H1 (cell line): ENCODE measurements around the gene BTBD3. TPM values are rescaled to one million over a fixed set of nuclear protein-coding genes. Genes with fewer than 3 reads are reported as not detected.

Source experiments
- CTCF ChIA-PET: fragments of 300-600 bp; sonication (Branson Sonifier 250); formaldehyde crosslinking; loops from one replicate; lab custom pipeline; 2021; ENCODE audit not compliant: partially characterized antibody; lab: Charles Lee
- POLR2A ChIA-PET: fragments of 300-600 bp; sonication (Branson Sonifier 250); formaldehyde crosslinking; loops from one replicate; lab custom pipeline; 2021; ENCODE audit warnings: inconsistent platforms; ENCODE audit not compliant: partially characterized antibody; lab: Charles Lee
- DNase-seq, 2 experiments: peaks; one replicate each; pipeline versions ENCODE4 v3.0.0 to v3.0.0-alpha.2; 2010 to 2022; ENCODE audit warnings: low spot score in 2 of 2, low read depth in 1 of 2, mixed read lengths in 1 of 2
- FAIRE-seq: peaks from 2 replicates; lab custom pipeline; 2011; peaks lifted over from hg19 to GRCh38; lab: Jason Lieb, UNC
- H2AFZ ChIP-seq: 2 replicates; pipeline ENCODE4 v1.8.1; 2012; ENCODE audit warnings: low read length, inconsistent platforms
- H2AK5ac ChIP-seq: 2 replicates; pipeline ENCODE4 v1.6.1; 2013; ENCODE audit warnings: low read depth, low read length
- H2BK120ac ChIP-seq: replicated peaks from 2 replicates; pipeline ENCODE3; 2013; ENCODE audit warnings: low read depth, low read length, inconsistent platforms
- H2BK12ac ChIP-seq: 2 replicates; pipeline ENCODE4 v1.6.1; 2013; ENCODE audit warnings: low read depth, low read length
- H2BK15ac ChIP-seq: 2 replicates; pipeline ENCODE4 v1.6.1; 2013; ENCODE audit warnings: low read length
- H2BK20ac ChIP-seq: 2 replicates; pipeline ENCODE4 v1.6.1; 2013; ENCODE audit warnings: low read length
- H2BK5ac ChIP-seq: 2 replicates; pipeline ENCODE4 v1.6.1; 2013; ENCODE audit warnings: low read depth, low read length
- H3K14ac ChIP-seq: 2 replicates; pipeline ENCODE4 v1.6.1; 2013; ENCODE audit warnings: inconsistent platforms; ENCODE audit not compliant: insufficient read length
- H3K18ac ChIP-seq: 2 replicates; pipeline ENCODE4 v1.6.1; 2013; ENCODE audit warnings: low read length; ENCODE audit errors: extremely low read depth
- H3K23ac ChIP-seq: 2 replicates; pipeline ENCODE4 v1.6.1; 2013; ENCODE audit warnings: inconsistent platforms; ENCODE audit not compliant: insufficient read length
- H3K23me2 ChIP-seq: 2 replicates; pipeline ENCODE4 v1.6.1; 2013; ENCODE audit warnings: low read depth, low read length
- H3K27ac ChIP-seq: 2 replicates; pipeline ENCODE4 v1.6.1; 2011; ENCODE audit warnings: low read depth, low read length, inconsistent platforms
- H3K27me3 ChIP-seq, 4 experiments: replicated peaks in 1 of 4; 1 replicate in 1 of 4; 2 replicates in 3 of 4; pipeline versions ENCODE4 v1.6.1 to v1.8.1; 2011 to 2013; ENCODE audit warnings: low read length in 3 of 4, mild to moderate bottlenecking in 3 of 4, inconsistent platforms in 2 of 4, mixed read lengths in 2 of 4, moderate library complexity in 1 of 4; ENCODE audit not compliant: control insufficient read depth in 3 of 4, insufficient read depth in 3 of 4; ENCODE audit errors: extremely low read depth in 1 of 4
- H3K36me3 ChIP-seq, 4 experiments: 2 replicates each; pipeline versions ENCODE4 v1.6.1 to v1.8.1; 2011 to 2013; ENCODE audit warnings: mild to moderate bottlenecking in 4 of 4, low read length in 3 of 4, moderate library complexity in 2 of 4, control low read depth in 1 of 4, inconsistent platforms in 1 of 4; ENCODE audit not compliant: insufficient read depth in 4 of 4, control insufficient read depth in 2 of 4
- H3K4ac ChIP-seq: replicated peaks from 2 replicates; pipeline ENCODE3; 2013; ENCODE audit warnings: low read length, low read depth, mixed read lengths, inconsistent platforms; ENCODE audit not compliant: insufficient read length
- H3K4me1 ChIP-seq, 4 experiments: replicated peaks in 1 of 4; 1 replicate in 1 of 4; 2 replicates in 3 of 4; pipeline versions ENCODE4 v1.6.1 to v1.8.1; 2011 to 2013; ENCODE audit warnings: low read length in 3 of 4, inconsistent platforms in 2 of 4, mixed read lengths in 1 of 4; ENCODE audit not compliant: insufficient read depth in 4 of 4, control insufficient read depth in 3 of 4
- H3K4me2 ChIP-seq, 2 experiments: 2 replicates each; pipeline versions ENCODE4 v1.6.1 to v1.8.1; 2011 to 2013; ENCODE audit warnings: low read depth in 2 of 2, low read length in 2 of 2, control low read depth in 1 of 2, inconsistent platforms in 1 of 2, mild to moderate bottlenecking in 1 of 2; ENCODE audit not compliant: insufficient read depth in 1 of 2
- H3K4me3 ChIP-seq, 4 experiments: fragments of 200-600, 300-600 bp in 1 of 4; sonication (generic), shearing (Covaris generic), sonication (Bioruptor Twin) in 1 of 4; 2 replicates each; pipeline versions ENCODE4 v1.5.1 to v1.8.1; 2011 to 2016; ENCODE audit warnings: low read length in 4 of 4, low read depth in 3 of 4, control low read depth in 2 of 4, inconsistent platforms in 2 of 4, mild to moderate bottlenecking in 2 of 4, mixed read lengths in 1 of 4, moderate library complexity in 1 of 4; ENCODE audit not compliant: insufficient read depth in 2 of 4; ENCODE audit errors: extremely low read depth in 1 of 4
- H3K56ac ChIP-seq: replicated peaks from 2 replicates; pipeline ENCODE3; 2013; ENCODE audit warnings: low read depth, mild to moderate bottlenecking, mixed read lengths, low read length, inconsistent platforms; ENCODE audit not compliant: insufficient read length
- H3K79me1 ChIP-seq: 2 replicates; pipeline ENCODE4 v1.6.1; 2013; ENCODE audit warnings: low read depth, low read length, control low read depth
- H3K79me2 ChIP-seq, 2 experiments: 2 replicates each; pipeline versions ENCODE4 v1.6.1 to v1.8.1; 2012 to 2013; ENCODE audit warnings: low read length in 2 of 2, mild to moderate bottlenecking in 2 of 2, inconsistent platforms in 1 of 2; ENCODE audit not compliant: insufficient read depth in 2 of 2, control insufficient read depth in 1 of 2
- H3K9ac ChIP-seq, 4 experiments: replicated peaks in 1 of 4; 1 replicate in 1 of 4; 2 replicates in 3 of 4; pipeline versions ENCODE4 v1.6.1 to v1.8.1; 2011 to 2013; ENCODE audit warnings: low read depth in 3 of 4, low read length in 3 of 4, control low read depth in 2 of 4, mild to moderate bottlenecking in 2 of 4, moderate library complexity in 2 of 4, inconsistent platforms in 1 of 4; ENCODE audit errors: extremely low read depth in 1 of 4
- H3K9me3 ChIP-seq, 2 experiments: 2 replicates each; pipeline versions ENCODE4 v1.6.1 to v1.8.1; 2012 to 2013; ENCODE audit warnings: mild to moderate bottlenecking in 2 of 2, moderate library complexity in 2 of 2, control low read depth in 1 of 2, inconsistent platforms in 1 of 2, low read depth in 1 of 2, low read length in 1 of 2, mixed read lengths in 1 of 2; ENCODE audit not compliant: insufficient read depth in 2 of 2
- H4K20me1 ChIP-seq, 2 experiments: replicated peaks in 1 of 2; 2 replicates each; pipeline versions ENCODE3 to v1.8.1; 2011 to 2013; ENCODE audit warnings: inconsistent platforms in 2 of 2, low read length in 2 of 2, mild to moderate bottlenecking in 1 of 2; ENCODE audit not compliant: insufficient read depth in 2 of 2, control insufficient read depth in 1 of 2
- H4K5ac ChIP-seq: 2 replicates; pipeline ENCODE4 v1.6.1; 2013; ENCODE audit warnings: low read length, low read depth, mixed read lengths, inconsistent platforms; ENCODE audit not compliant: insufficient read length
- H4K8ac ChIP-seq: 2 replicates; pipeline ENCODE4 v1.8.0; 2013; ENCODE audit warnings: mild to moderate bottlenecking, moderate library complexity, low read length, inconsistent platforms; ENCODE audit not compliant: insufficient read depth; ENCODE audit errors: extremely low read depth
- H4K91ac ChIP-seq: replicated peaks from 2 replicates; pipeline ENCODE3; 2013; ENCODE audit warnings: low read length, mixed read lengths, inconsistent platforms; ENCODE audit not compliant: insufficient read length
- CBX5 ChIP-seq: fragments of 300-800, 300-1000 bp; sonication (generic); IDR thresholded peaks from 2 replicates; pipeline ENCODE4 v1.7.1; 2016; ENCODE audit warnings: antibody characterized with exemption, low read length, low read depth
- EP300 ChIP-seq, 2 experiments: IDR thresholded peaks; 1 replicate in 1 of 2; 2 replicates in 1 of 2; pipeline ENCODE4 v1.6.1; 2011 to 2012; ENCODE audit warnings: low read depth in 2 of 2, low read length in 2 of 2, mild to moderate bottlenecking in 2 of 2, borderline replicate concordance in 1 of 2, inconsistent platforms in 1 of 2, moderate library complexity in 1 of 2
- FOSL1 ChIP-seq: IDR thresholded peaks from 2 replicates; pipeline ENCODE4 v1.6.1; 2011; ENCODE audit warnings: mild to moderate bottlenecking, low read depth, low read length, moderate library complexity; ENCODE audit not compliant: insufficient read depth
- WGBS, 2 experiments: shearing (Covaris generic) in 1 of 2; methylation state at CpG; one replicate each; pipeline versions ENCODE4 v1.1.6 to v1.1.7; 2013 to 2015; ENCODE audit warnings: low lambda C conversion rate in 2 of 2, mixed read lengths in 2 of 2, inconsistent platforms in 1 of 2, low coverage in 1 of 2, missing lambda C conversion rate in 1 of 2; ENCODE audit not compliant: insufficient replicate concordance in 2 of 2, insufficient coverage in 1 of 2, insufficient read length in 1 of 2; ENCODE audit errors: extremely low coverage in 1 of 2, missing lambda C conversion rate in 1 of 2; 5-methylcytosine and 5-hydroxymethylcytosine counted together
- long read RNA-seq, 2 experiments: library from RNA in 1 of 2; library from capped mRNA in 1 of 2; stranded (forward); transcript quantifications; one replicate each; pipeline ENCODE4 v2.0.0, GENCODE V29; 2021; ENCODE audit warnings: inconsistent platforms in 1 of 2
- polyA minus RNA-seq, 3 experiments: library from RNA; depleted of rRNA, polyadenylated mRNA; stranded (reverse); fragments of >200 nt; gene quantifications; 1 replicate in 2 of 3; 2 replicates in 1 of 3; pipeline ENCODE4 v1.2.3, GENCODE V29; 2011
- polyA plus RNA-seq, 7 experiments: library from polyadenylated mRNA; depleted of rRNA in 3 of 7; stranded (reverse) in 5 of 7; unstranded in 2 of 7; fragments of >200 nt in 5 of 7; fragments of 200-250 nt in 2 of 7; gene quantifications; 1 replicate in 5 of 7; 2 replicates in 1 of 7; 4 replicates in 1 of 7; pipeline versions ENCODE4 v1.2.1 to v1.2.3, GENCODE V29; 2011 to 2013; ENCODE audit warnings: missing spikeins in 2 of 7, mixed read lengths in 2 of 7
- total RNA-seq: library from RNA; stranded (reverse); fragmentation: NEBNext Ultra II Directional; extraction: Animal tissue kit (Norgen Biotek cat#: 25700); gene quantifications from 2 replicates; pipeline ENCODE4 v1.2.1, GENCODE V29; 2021

The BTBD3 gene
- total RNA-seq (45.5 and 47.7 TPM in 2 replicates), polyA plus RNA-seq (2011; rRNA removed) (29.2 and 36.7 TPM in 2 replicates), polyA minus RNA-seq (2011; rRNA and poly(A)+ RNA removed) (104 and 139 TPM in 2 replicates)
- polyA plus RNA-seq (2011; cell fraction: cytosol; rRNA removed), result 34.9 TPM
- polyA plus RNA-seq (2011; cell fraction: nucleus; rRNA removed), result 36.1 TPM
- 23.9 to 42.5 TPM (median 34.6 TPM) in 4 replicates for polyA plus RNA-seq (2012, experiment 1 of 2)
- 4.5 TPM for polyA plus RNA-seq (2012, experiment 2 of 2)
- polyA plus RNA-seq (2013, experiment 1 of 2), result 15.2 TPM
- polyA plus RNA-seq (2013, experiment 2 of 2), result 15.6 TPM
- polyA minus RNA-seq (2011; cell fraction: cytosol; rRNA and poly(A)+ RNA removed), result 29.4 TPM
- polyA minus RNA-seq (2011; cell fraction: nucleus; rRNA and poly(A)+ RNA removed), result 67.6 TPM
- long read RNA-seq, experiment 1, full-length matches to known transcripts, result 9 of 50 reads
- long read RNA-seq, experiment 1, partial matches to known transcripts, result 1 of 50 reads
- long read RNA-seq, experiment 1, other reads (novel, unspliced or antisense), result 40 of 50 reads
- long read RNA-seq, experiment 2, full-length matches to known transcripts, result 4 of 6 reads
- long read RNA-seq, experiment 2, partial matches to known transcripts, result 0 of 6 reads
- long read RNA-seq, experiment 2, other reads (novel, unspliced or antisense), result 2 of 6 reads

DNA sequence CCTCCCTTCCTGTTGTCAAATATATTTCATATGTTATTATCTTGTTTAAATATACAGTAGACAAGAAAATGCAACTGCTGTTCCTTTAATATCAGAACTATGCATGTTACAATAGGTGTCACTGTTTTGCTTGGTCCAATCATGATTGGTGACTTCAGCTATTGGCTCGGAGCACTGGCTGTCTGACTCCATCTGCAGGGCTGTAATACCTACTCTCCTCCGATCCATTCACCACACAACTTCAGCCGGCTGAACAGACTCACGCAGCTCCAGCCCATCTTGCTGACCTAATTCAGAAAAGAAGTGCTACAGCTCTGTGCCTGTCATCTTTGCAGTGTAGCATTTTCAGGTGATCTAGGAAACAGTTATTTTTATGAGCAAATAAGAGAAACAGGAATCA lies at the start of gene BTBD3:
Gene BTBD3 (plus strand): TSS at position 231 of the 400 bp plus-strand sequence. CDS start 383 bp downstream, outside the sequence.
- Histone ChIP-seq H3K4me2 (no peak within 1 kb of the TSS), H3K9ac (no peak within 1 kb of the TSS), H2BK5ac (no peak within 1 kb of the TSS), H3K27ac (no peak within 1 kb of the TSS), H3K36me3 (peaks cover 2 to 18% (median 3%) of the 10 kb centered on the region in 4 experiments; a peak in 6 of 8 replicates), H2AFZ (no peak within 1 kb of the TSS), H4K5ac (no peak within 1 kb of the TSS), H3K9me3 (no peaks in the 10 kb centered on the region), H2BK15ac (no peak within 1 kb of the TSS), H4K8ac (no peak within 1 kb of the TSS), H4K91ac (no peak within 1 kb of the TSS), H3K18ac (no peak within 1 kb of the TSS), H3K4me3 (no peak within 1 kb of the TSS), H3K23ac (no peak within 1 kb of the TSS), H2BK12ac (no peak within 1 kb of the TSS), H4K20me1 (peaks cover 2 to 6% of the 10 kb centered on the region in 2 experiments), H3K79me1 (no peaks in the 10 kb centered on the region; the same call in 1 of the 2 replicates), H3K79me2 (peaks cover 0 to 93% of the 10 kb centered on the region in 2 experiments; a peak in 3 of 4 replicates), H3K56ac (no peak within 1 kb of the TSS), H3K4me1 (peaks cover 0 to 5% (median 1%) of the 10 kb centered on the region in 4 experiments; a peak in 3 of 7 replicates), H2BK120ac (no peak within 1 kb of the TSS), H2BK20ac (no peak within 1 kb of the TSS), H2AK5ac (no peak within 1 kb of the TSS), H3K14ac (no peak within 1 kb of the TSS), H3K4ac (no peak within 1 kb of the TSS), H3K23me2 (no peaks in the 10 kb centered on the region), H3K27me3 (no peaks in the 10 kb centered on the region)
- FAIRE-seq (no peak), DNase-seq (no peak)
- WGBS, 2 experiments, result 79% methylated on average over 4 of the region's 4 CpGs; no CpG with 5 or more reads in 1 of the 2 experiments
- TF ChIP-seq CBX5 (no peak), FOSL1 (no peak), EP300 (IDR thresholded peaks at IDR 0.05; ENCODE audit: borderline replicate concordance in 1 of 2, low read depth in 2 of 2, low read length in 2 of 2) (no peak)
- ChIA-PET POLR2A (no interaction called here), CTCF (interaction anchor here (1.0 to 1.5 kb wide), 2 partner anchors 11 to 242 kb away, joined by 3 to 4 read pairs; no protein-coding TSS in a partner anchor)
